Astrocyte of the spinal cord (primary cell): ENCODE measurements around the gene SLC2A9.

Experiments used
- DNase-seq: peaks from one replicate; pipeline ENCODE4 v3.0.0; 2011; ENCODE audit warnings: low read depth, low spot score
- H3K4me3 ChIP-seq: 2 replicates; pipeline ENCODE4 v1.5.1; 2011; ENCODE audit warnings: low read depth, mild to moderate bottlenecking, low read length, moderate library complexity
- in situ Hi-C: cut with HindIII; loops from 2 replicates; pipeline ENCODE4 v1.10.0; 2017; ENCODE audit warnings: low sequenced_read_pairs
- TF ChIP-seq, protein P1 (sequence below): IDR thresholded peaks from 2 replicates; pipeline ENCODE4 v1.5.1; 2012; ENCODE audit warnings: low read depth, mild to moderate bottlenecking, low read length, inconsistent platforms

Gene SLC2A9

GRCh38 chr4:10029403-10029802 lies 8.1 kb upstream of the SLC2A9 start:
- DNase-seq = no peak
- in situ Hi-C loops = no loop called here
- TF ChIP-seq, protein P1, sequence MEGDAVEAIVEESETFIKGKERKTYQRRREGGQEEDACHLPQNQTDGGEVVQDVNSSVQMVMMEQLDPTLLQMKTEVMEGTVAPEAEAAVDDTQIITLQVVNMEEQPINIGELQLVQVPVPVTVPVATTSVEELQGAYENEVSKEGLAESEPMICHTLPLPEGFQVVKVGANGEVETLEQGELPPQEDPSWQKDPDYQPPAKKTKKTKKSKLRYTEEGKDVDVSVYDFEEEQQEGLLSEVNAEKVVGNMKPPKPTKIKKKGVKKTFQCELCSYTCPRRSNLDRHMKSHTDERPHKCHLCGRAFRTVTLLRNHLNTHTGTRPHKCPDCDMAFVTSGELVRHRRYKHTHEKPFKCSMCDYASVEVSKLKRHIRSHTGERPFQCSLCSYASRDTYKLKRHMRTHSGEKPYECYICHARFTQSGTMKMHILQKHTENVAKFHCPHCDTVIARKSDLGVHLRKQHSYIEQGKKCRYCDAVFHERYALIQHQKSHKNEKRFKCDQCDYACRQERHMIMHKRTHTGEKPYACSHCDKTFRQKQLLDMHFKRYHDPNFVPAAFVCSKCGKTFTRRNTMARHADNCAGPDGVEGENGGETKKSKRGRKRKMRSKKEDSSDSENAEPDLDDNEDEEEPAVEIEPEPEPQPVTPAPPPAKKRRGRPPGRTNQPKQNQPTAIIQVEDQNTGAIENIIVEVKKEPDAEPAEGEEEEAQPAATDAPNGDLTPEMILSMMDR = no peak

DNA sequence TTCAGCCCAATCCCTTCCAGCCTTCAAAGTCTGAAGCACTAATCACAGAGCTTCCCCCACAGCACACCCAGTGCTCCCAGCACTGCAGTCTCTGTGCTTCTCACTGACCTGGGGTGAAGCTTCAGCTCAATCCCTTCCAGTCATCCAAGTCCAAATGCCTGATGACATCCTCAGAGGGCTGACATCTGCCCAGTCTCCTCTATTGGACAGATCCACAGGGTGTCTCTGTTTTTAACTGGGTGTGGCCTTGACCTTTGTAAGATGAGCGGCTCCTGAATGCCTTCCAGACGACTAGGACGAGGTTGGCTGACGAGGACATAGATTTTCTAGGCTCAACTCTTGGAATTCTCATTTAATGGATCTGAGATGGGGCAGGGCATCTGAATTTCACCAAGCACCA lies 7.6 kb upstream of the SLC2A9 start:
- no peak for DNase-seq
- in situ Hi-C loops = no loop called here

More at GRCh38 chr4:10029403-10029802, 8.1 kb upstream of the SLC2A9 start:
- no peak overlapping the region for H3K4me3 ChIP-seq

DNA sequence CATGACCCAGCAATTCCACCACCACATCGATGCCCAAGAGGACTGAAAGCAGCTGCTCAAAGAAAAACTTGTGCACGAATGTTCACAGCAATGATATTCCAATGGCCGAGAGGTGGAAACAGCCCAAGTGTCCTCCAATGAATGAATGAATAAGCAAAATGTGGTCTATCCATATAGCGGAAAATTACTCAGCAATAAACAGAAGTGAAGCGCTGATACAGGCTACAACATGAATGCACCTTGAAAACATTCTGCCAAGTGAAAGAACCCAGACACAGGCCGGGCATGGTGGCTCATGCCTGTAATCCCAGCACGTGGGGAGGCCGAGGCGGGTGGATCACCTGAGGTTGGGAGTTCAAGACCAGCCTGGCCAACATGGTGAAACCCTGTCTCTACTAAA lies 5.2 kb upstream of the SLC2A9 start:
- no peak overlapping the region for H3K4me3 ChIP-seq
- in situ Hi-C loops = no loop called here
- DNase-seq = no peak
- TF ChIP-seq, protein P1 = no peak

More for the DNA sequence above, 7.6 kb upstream of the SLC2A9 start:
- H3K4me3 ChIP-seq = no peak overlapping the region
- TF ChIP-seq, protein P1 = no peak

- H3K4me3 ChIP-seq = no peak overlapping the region
- no peak for DNase-seq
- TF ChIP-seq, protein P1 = no peak
- in situ Hi-C loops = no loop called here
Observed at GRCh38 chr4:10025230-10025806, 4.0 kb upstream of the SLC2A9 start.

DNA sequence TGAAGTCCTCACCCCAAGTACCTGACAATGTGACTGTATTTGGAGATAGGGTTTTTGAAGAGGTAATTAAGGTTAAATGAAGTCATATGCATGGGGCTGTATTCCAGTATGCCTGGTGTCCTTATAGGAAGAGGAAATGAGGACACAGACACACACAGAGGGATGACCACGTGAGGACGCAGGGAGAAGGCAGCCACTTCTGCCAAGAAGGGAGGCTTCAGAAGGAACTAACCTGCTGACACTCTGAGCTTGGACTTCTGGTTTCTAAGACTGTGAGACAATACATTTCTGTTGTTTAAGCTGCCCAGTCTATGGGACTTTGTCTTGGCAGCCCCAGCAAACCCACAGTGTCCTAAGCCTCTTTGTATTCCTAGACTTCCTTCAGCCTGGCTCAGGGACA lies 3.0 kb upstream of the SLC2A9 start:
- no peak for DNase-seq
- H3K4me3 ChIP-seq = no peak overlapping the region
- in situ Hi-C loops = no loop called here
- TF ChIP-seq, protein P1 = no peak

DNA sequence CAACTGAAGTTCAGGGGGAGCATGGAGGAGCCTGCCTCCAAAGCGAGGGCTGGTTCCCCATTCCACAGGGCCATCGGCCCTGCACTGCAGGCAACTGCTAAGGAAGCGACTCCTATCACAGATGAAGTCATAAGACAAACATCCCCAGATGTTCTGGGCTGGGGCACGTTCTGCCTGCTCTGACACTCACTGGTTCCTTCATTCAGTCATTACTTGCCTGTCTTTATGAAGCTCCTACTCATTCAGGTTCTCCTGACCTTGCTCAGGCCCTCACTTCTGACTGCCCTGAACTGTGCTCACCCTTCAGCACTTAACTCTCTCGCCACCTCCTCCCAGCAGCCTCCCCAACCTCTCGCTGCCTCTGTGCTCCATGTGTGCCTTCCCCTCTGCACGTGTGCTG lies 2.5 kb upstream of the SLC2A9 start:
- no peak for DNase-seq
- no peak overlapping the region for H3K4me3 ChIP-seq
- TF ChIP-seq, protein P1 = no peak
- in situ Hi-C loops = no loop called here

DNA sequence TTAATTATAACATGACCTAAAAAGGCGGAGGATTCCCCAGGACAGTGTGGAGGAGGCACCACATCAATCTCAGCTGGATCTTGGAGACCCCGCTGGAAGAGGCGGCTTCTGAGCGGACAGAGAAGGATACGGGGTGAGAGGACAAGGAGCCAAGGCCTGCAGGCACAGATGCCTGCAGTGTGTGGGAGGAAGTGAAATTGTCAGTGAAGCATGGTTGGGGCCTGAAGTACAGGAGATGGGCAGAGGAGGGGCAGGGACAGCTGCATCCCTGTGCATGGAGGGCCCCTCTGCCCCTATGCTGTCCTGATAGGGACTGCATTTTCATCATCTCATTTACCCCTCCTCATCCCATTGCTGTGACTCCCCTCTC lies 1.7 kb upstream of the SLC2A9 start:
- in situ Hi-C loops = no loop called here
- H3K4me3 ChIP-seq = no peak overlapping the region
- no peak for DNase-seq
- TF ChIP-seq, protein P1 = no peak
